Left ventricle myocardium inferior (tissue), 1 donor: ENCODE measurements around the gene KIAA1671. TPM values are rescaled to one million over a fixed set of nuclear protein-coding genes. Genes with fewer than 3 reads are reported as not detected.
A peak's percentile ranks its signal among the peaks of the same experiment; 100 is the strongest.

Experiments used
- DNase-seq: peaks from one replicate; pipeline ENCODE4 v3.0.0-alpha.2; 2020
- H3K27ac ChIP-seq: fragments of 200-600 bp; replicated peaks from 2 replicates; pipeline ENCODE4 v1.8.0; 2021
- H3K27me3 ChIP-seq: fragments of 200-600 bp; 2 replicates; pipeline ENCODE4 v1.8.0; 2021; ENCODE audit warnings: low read depth
- H3K36me3 ChIP-seq: fragments of 200-600 bp; 2 replicates; pipeline ENCODE4 v1.8.0; 2021
- H3K4me1 ChIP-seq: fragments of 200-600 bp; 2 replicates; pipeline ENCODE4 v1.8.0; 2021
- H3K4me3 ChIP-seq: fragments of 200-600 bp; 2 replicates; pipeline ENCODE4 v1.8.0; 2021; ENCODE audit warnings: mild to moderate bottlenecking, moderate library complexity
- H3K9me3 ChIP-seq: fragments of 200-600 bp; replicated peaks from 2 replicates; pipeline ENCODE4 v1.8.0; 2021
- intact Hi-C: fragments of 100-400 bp; cut with micrococcal nuclease; formaldehyde crosslinking; loops from one replicate; pipeline ENCODE4 v1.11.0; 2022
- total RNA-seq: library from RNA; stranded (reverse); fragmentation: NEBNext Ultra II Directional; extraction: Animal tissue kit (Norgen Biotek cat#: 25700); gene quantifications from one replicate; pipeline ENCODE4 v1.2.1, GENCODE V29; 2021
- TF ChIP-seq, protein P1 (sequence below): fragments of 200-600 bp; IDR thresholded peaks from 2 replicates; pipeline ENCODE4 v1.8.0; 2021; ENCODE audit warnings: antibody characterized with exemption, mild to moderate bottlenecking, borderline replicate concordance
- donor health status: DM: no; HTN: yes; CAD: no; lungs with severe emphysema.

KIAA1671 gene
- total RNA-seq, 1 donor from 2014 or later = 12.2 TPM

DNA sequence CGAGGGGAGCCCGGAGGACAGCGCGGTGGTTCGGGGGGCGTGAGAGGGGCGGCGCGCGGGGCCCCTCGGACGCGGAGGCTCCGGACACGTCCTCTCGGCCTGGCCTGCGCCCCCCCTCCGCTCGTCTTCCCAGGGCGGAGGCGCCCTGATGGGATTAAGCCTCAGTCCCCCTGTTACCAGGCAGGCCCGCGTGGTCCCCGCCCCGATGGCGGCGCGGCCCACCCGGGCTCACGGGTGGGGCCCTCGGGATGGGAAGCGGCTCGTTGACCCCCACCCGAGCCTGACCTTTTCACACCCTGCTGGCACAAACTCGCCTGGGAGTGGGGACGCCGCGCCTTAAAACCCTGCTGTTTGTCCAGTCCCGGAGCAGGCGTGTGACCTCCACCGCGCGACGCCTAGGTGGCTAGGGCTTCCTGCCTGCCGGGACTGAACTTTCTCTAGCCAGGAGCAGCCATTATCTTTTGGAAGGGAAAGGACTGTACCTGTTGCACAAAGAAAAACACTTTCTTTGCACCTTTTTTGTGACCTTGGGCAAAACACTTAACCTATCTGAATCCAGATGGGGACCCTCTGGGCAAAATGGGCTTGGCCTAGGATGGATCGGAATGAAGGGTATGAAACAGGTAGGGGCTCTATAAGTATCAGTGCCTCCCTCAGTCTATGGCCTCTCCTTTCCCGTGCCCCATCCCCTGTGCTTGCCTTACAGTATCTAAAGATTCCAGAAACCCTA lies 1.0 kb downstream of the KIAA1671 start:
- Histone ChIP-seq H3K36me3 (no peaks in the 10 kb centered on the region), H3K4me1 (peaks cover 36% of the 10 kb centered on the region), H3K9me3 (no peaks in the 10 kb centered on the region), H3K27me3 (peaks cover under 1% of the 10 kb centered on the region), H3K4me3 (peak overlapping the region; percentile 77), H3K27ac (peak overlapping the region; percentile 88)
- DNase-seq = peak; percentile 53
- TF ChIP-seq, protein P1, sequence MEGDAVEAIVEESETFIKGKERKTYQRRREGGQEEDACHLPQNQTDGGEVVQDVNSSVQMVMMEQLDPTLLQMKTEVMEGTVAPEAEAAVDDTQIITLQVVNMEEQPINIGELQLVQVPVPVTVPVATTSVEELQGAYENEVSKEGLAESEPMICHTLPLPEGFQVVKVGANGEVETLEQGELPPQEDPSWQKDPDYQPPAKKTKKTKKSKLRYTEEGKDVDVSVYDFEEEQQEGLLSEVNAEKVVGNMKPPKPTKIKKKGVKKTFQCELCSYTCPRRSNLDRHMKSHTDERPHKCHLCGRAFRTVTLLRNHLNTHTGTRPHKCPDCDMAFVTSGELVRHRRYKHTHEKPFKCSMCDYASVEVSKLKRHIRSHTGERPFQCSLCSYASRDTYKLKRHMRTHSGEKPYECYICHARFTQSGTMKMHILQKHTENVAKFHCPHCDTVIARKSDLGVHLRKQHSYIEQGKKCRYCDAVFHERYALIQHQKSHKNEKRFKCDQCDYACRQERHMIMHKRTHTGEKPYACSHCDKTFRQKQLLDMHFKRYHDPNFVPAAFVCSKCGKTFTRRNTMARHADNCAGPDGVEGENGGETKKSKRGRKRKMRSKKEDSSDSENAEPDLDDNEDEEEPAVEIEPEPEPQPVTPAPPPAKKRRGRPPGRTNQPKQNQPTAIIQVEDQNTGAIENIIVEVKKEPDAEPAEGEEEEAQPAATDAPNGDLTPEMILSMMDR = no peak
- intact Hi-C loops = no loop called here

DNA sequence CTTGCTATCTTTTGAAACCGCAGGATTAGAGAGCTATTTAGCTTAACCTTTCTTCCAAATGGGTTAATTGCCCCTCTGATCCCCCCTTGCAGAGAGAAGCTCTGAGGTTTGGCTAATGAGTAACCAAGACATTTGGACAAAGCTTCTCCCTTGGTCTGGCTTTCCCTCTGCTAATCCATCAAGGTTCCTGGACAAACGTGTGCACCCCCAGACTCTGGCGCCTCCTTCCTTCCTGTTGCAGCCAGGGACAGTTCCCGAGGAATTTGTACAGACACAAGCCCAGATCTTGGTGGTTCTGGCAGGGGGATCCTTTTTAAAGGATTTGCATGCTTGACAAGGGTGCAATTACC lies 1.6 kb downstream of the KIAA1671 start:
- no peaks in the 10 kb centered on the region for H3K27me3 ChIP-seq
- H3K36me3 ChIP-seq = no peaks in the 10 kb centered on the region
- peaks cover 36% of the 10 kb centered on the region for H3K4me1 ChIP-seq
- H3K27ac ChIP-seq = peak overlapping the region; percentile 88
- H3K9me3 ChIP-seq = no peaks in the 10 kb centered on the region
- TF ChIP-seq, protein P1 = no peak
- intact Hi-C loops = no loop called here
- H3K4me3 ChIP-seq = peak overlapping the region; percentile 77
- DNase-seq = no peak

DNA sequence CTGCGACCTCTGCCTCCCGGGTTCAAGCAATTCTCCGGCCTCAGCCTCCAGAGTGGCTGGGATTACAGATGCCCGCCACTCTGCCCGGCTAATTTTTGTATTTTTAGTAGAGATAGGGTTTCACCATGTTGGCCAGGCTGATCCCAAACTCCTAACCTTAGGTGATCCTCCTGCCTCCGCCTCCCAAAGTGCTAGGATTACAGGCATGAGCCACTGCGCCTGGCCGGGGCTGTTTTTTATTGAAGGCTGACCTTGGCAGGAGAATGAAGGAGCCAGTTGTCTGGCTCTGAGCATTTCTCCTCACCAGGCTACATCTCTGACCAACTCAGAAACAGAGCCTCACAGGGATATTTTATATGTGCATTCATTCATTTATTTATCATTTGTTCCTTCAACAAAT lies 2.3 kb downstream of the KIAA1671 start:
- H3K9me3 ChIP-seq = no peaks in the 10 kb centered on the region
- H3K36me3 ChIP-seq = no peaks in the 10 kb centered on the region
- no peak for DNase-seq
- TF ChIP-seq, protein P1 = no peak
- peak overlapping the region; percentile 88 for H3K27ac ChIP-seq
- H3K4me1 ChIP-seq = peaks cover 36% of the 10 kb centered on the region
- no peaks in the 10 kb centered on the region for H3K27me3 ChIP-seq
- intact Hi-C loops = no loop called here
- H3K4me3 ChIP-seq = peak overlapping the region; percentile 77

DNA sequence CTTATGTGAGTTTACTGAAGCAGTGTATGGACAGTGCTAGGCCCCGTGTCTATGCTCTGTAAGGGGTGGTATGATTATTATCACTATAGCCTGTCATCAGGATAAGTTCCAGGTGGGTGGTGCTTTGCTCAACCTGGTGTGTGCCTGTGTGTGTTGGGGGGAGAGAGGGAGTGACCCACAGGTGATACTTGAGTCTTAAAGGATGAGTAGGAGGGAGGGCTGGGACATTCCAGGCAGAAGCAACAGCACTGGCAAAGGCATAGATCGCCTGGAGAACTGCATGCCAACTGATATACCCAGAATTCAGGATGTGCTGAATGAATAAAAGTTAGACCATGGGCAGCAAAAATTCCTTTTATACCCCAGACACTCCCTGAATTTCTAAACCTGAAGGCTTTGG lies 4.5 kb downstream of the KIAA1671 start:
- intact Hi-C loops = no loop called here
- no peak for DNase-seq

DNA sequence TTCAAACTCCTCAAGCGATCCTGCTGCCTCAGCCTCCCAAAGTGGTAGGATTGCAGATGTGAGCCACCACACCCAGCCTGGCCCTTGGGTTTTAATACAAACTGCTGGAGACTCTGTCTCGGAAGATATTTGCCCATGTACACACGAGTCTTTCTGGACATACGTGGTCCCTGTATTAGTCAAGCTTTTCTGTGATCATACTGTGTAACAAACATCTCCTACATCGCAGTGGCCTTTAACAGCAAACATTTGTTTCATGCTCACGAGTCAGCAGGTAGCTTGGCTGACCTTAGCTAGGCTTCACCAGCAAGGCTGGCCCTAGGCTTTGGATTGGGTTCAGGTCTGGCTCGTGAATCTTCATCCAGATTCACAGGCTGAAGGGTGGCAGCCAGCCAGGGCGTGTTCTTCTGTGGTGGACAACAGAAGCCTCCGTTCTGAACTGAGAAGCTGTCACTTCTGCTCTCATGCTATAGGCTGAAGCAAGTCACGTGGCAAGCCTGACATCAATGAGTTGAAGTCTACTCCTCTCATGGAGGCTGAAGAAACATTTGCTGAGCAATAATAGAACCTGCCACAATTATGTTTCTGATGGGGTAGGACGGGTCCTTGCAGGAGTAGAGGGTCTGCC lies 8.8 kb downstream of the KIAA1671 start:
- Histone ChIP-seq H3K27ac (no peak overlapping the region), H3K9me3 (no peaks in the 10 kb centered on the region), H3K4me1 (peaks cover 48% of the 10 kb centered on the region), H3K27me3 (no peaks in the 10 kb centered on the region), H3K36me3 (no peaks in the 10 kb centered on the region), H3K4me3 (no peak overlapping the region)
- DNase-seq = no peak
- TF ChIP-seq, protein P1 = no peak
- intact Hi-C loops = no loop called here

More for the DNA sequence above, 4.5 kb downstream of the KIAA1671 start:
- Histone ChIP-seq H3K27me3 (no peaks in the 10 kb centered on the region), H3K27ac (no peak overlapping the region), H3K4me3 (no peak overlapping the region), H3K4me1 (peaks cover 34% of the 10 kb centered on the region), H3K9me3 (no peaks in the 10 kb centered on the region), H3K36me3 (no peaks in the 10 kb centered on the region)
- TF ChIP-seq, protein P1 = no peak
